Endothelial cell of umbilical vein (primary cell): ENCODE measurements around the gene ERBB4. TPM values are rescaled to one million over a fixed set of nuclear protein-coding genes. Genes with fewer than 3 reads are reported as not detected.

Experiments
- BruUV-seq: library from RNA; stranded (reverse); fragments of 400-500 nt; replicated peaks from 2 replicates; lab custom pipeline; 2021; lab: Mats Ljungman, UMichigan
- CTCF ChIA-PET: fragments of 300-600, 350-600 bp; sonication (Branson Sonifier 250); formaldehyde crosslinking; loops from one replicate; lab custom pipeline; 2021; ENCODE audit warnings: antibody characterized with exemption, inconsistent platforms; lab: Charles Lee
- POLR2A ChIA-PET: fragments of 300-600, 350-600 bp; sonication (Branson Sonifier 250); formaldehyde crosslinking; loops from one replicate; lab custom pipeline; 2021; ENCODE audit warnings: antibody characterized with exemption, inconsistent platforms; lab: Charles Lee
- DNase-seq: peaks from one replicate; pipeline ENCODE4 v3.0.0-alpha.2; 2011; ENCODE audit warnings: low read depth, low spot score
- FAIRE-seq: peaks from 2 replicates; lab custom pipeline; 2011; peaks lifted over from hg19 to GRCh38; lab: Jason Lieb, UNC
- H2AFZ ChIP-seq: 2 replicates; pipeline ENCODE4 v1.6.0; 2012; ENCODE audit warnings: low read depth, low read length, control low read depth, inconsistent platforms
- H3K27ac ChIP-seq: 2 replicates; pipeline ENCODE4 v1.5.1; 2011; ENCODE audit warnings: low read depth, mild to moderate bottlenecking, control low read depth, low read length, moderate library complexity; ENCODE audit not compliant: insufficient read depth
- H3K27me3 ChIP-seq, 2 experiments: 2 replicates each; pipeline versions ENCODE4 v1.6.0 to v1.6.1; 2011; ENCODE audit warnings: low read length in 2 of 2, mixed read lengths in 1 of 2; ENCODE audit not compliant: control insufficient read depth in 2 of 2, insufficient read depth in 2 of 2
- H3K36me3 ChIP-seq, 2 experiments: 2 replicates in 1 of 2; 3 replicates in 1 of 2; pipeline ENCODE4 v1.5.1; 2011; ENCODE audit warnings: low read length in 2 of 2, mild to moderate bottlenecking in 1 of 2, moderate library complexity in 1 of 2; ENCODE audit not compliant: control insufficient read depth in 2 of 2, insufficient read depth in 2 of 2; ENCODE audit errors: extremely low read depth in 1 of 2
- H3K4me1 ChIP-seq: 3 replicates; pipeline ENCODE4 v1.5.1; 2011; ENCODE audit warnings: mild to moderate bottlenecking, low read length; ENCODE audit not compliant: control insufficient read depth, insufficient read depth; ENCODE audit errors: extremely low read depth
- H3K4me2 ChIP-seq: 2 replicates; pipeline ENCODE4 v1.6.1; 2011; ENCODE audit warnings: low read length, control low read depth, mixed read lengths; ENCODE audit not compliant: insufficient read depth
- H3K4me3 ChIP-seq, 3 experiments: fragments of 200-600 bp in 1 of 3; sonication (generic), shearing (Covaris generic) in 1 of 3; replicated peaks in 1 of 3; 2 replicates each; pipeline ENCODE4 v1.5.1; 2011 to 2016; ENCODE audit warnings: control low read depth in 3 of 3, low read length in 3 of 3, mild to moderate bottlenecking in 2 of 3, inconsistent platforms in 1 of 3, low read depth in 1 of 3, moderate library complexity in 1 of 3; ENCODE audit not compliant: insufficient read depth in 1 of 3
- H3K79me2 ChIP-seq: 2 replicates; pipeline ENCODE4 v1.6.0; 2012; ENCODE audit warnings: low read length, inconsistent platforms; ENCODE audit not compliant: control insufficient read depth, insufficient read depth
- H3K9ac ChIP-seq: replicated peaks from 2 replicates; pipeline ENCODE3; 2011; ENCODE audit warnings: low read length, control low read depth; ENCODE audit not compliant: insufficient read depth; ENCODE audit errors: extremely low read depth
- H3K9me1 ChIP-seq: replicated peaks from 3 replicates; pipeline ENCODE4 v1.6.0; 2011; ENCODE audit warnings: mild to moderate bottlenecking, low read length; ENCODE audit not compliant: control insufficient read depth, insufficient read depth; ENCODE audit errors: extremely low read depth
- H3K9me3 ChIP-seq: replicated peaks from 2 replicates; pipeline ENCODE4 v1.5.1; 2012; ENCODE audit warnings: low read length, inconsistent platforms; ENCODE audit not compliant: control insufficient read depth, insufficient read depth
- H4K20me1 ChIP-seq: replicated peaks from 2 replicates; pipeline ENCODE3; 2011; ENCODE audit warnings: mild to moderate bottlenecking, low read length; ENCODE audit not compliant: control insufficient read depth, insufficient read depth; ENCODE audit errors: extremely low read depth
- CTCF ChIP-seq, 2 donors: IDR thresholded peaks; 1 replicate in 1 of 2; 2 replicates in 1 of 2; pipeline ENCODE4 v1.5.1; 2011; ENCODE audit warnings: low read length in 2 of 2, mild to moderate bottlenecking in 2 of 2, moderate library complexity in 2 of 2, control low read depth in 1 of 2, inconsistent platforms in 1 of 2, low read depth in 1 of 2; ENCODE audit not compliant: insufficient read depth in 1 of 2; ENCODE audit errors: extremely low read depth in 1 of 2
- JUN ChIP-seq: IDR thresholded peaks from 2 replicates; pipeline ENCODE4 v1.6.1; 2011; ENCODE audit warnings: borderline replicate concordance, low read depth; ENCODE audit not compliant: insufficient read length, insufficient read depth
- POLR2AphosphoS5 ChIP-seq: IDR thresholded peaks from 2 replicates; pipeline ENCODE4 v1.6.1; 2012; ENCODE audit warnings: low read depth, mild to moderate bottlenecking, control low read depth, low read length, moderate library complexity; ENCODE audit not compliant: insufficient read depth
- dilution Hi-C: fragments of 300-500 bp; cut with MboI; formaldehyde crosslinking; loops from one replicate; pipeline ENCODE4 v1.15.0; 2019; ENCODE audit warnings: low sequenced_read_pairs; ENCODE audit not compliant: extremely low pct_ligation_motif_present
- intact Hi-C: fragments of 100-400 bp; cut with micrococcal nuclease; formaldehyde crosslinking; loops from one replicate; pipeline ENCODE4 v1.10.0; 2022
- polyA plus RNA-seq, 4 experiments: library from polyadenylated mRNA; depleted of rRNA in 3 of 4; stranded (reverse) in 3 of 4; unstranded in 1 of 4; fragments of >200 nt; gene quantifications; 2 replicates each; pipeline versions ENCODE4 v1.2.1 to v1.2.3, GENCODE V29; 2011 to 2012; ENCODE audit warnings: missing spikeins in 1 of 4
- total RNA-seq: library from RNA; stranded (reverse); gene quantifications from 2 replicates; pipeline ENCODE4 v1.2.3, GENCODE V29; 2021

ERBB4 gene
- total and polyA plus RNA-seq, 2 donors (not counting 3 experiments of a cell fraction or from before 2014, with no cell fraction given), result 0.01 to 0.27 TPM

DNA sequence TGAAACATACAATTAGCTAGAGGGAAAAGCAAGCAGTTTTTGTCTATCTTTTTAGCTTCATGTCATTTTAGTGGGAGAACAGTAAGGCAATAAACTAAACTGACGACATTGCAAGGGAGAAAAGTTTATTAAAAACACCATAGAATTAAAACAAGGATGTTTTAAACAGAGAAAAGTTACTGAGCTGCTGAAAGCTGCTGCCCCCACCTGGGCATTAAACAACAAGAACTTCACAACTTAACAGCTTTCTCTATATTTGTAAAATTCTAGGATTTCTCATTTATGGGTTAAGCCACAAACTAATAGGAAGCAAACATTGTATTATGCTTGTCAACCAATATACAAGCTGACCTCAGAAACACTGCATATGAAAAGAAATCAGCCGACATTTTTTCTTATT, 289.2 kb downstream of the ERBB4 start:
- intact Hi-C loops, result loop anchor here (1.0 to 2.0 kb wide), 5 partner anchors 101 to 504 kb away; no protein-coding TSS in a partner anchor

More for the DNA sequence above, 289.2 kb downstream of the ERBB4 start:
- ChIA-PET CTCF (interaction anchor here (0.7 to 4.1 kb wide), 51 partner anchors 10 to 794 kb away, joined by 3 to 101 read pairs (median 4); no protein-coding TSS in a partner anchor), POLR2A (no interaction called here)
- dilution Hi-C loops, result no loop called here
- H2AFZ ChIP-seq, result no peak overlapping the region
- H3K4me3 ChIP-seq, result no peak overlapping the region
- no peak overlapping the region for H3K27ac ChIP-seq
- H3K27me3 ChIP-seq, result no peaks in the 10 kb centered on the region
- H3K36me3 ChIP-seq, result no peaks in the 10 kb centered on the region
- FAIRE-seq (peak; percentile 49), DNase-seq (peak; percentile 46)
- TF ChIP-seq POLR2AphosphoS5 (no peak), CTCF (IDR thresholded peaks at IDR 0.05; ENCODE audit: extremely low read depth in 1 of 2, insufficient read depth in 1 of 2, low read depth in 1 of 2, low read length in 2 of 2) (peak; percentile 23 to 41), JUN (no peak)
- no peaks in the 10 kb centered on the region for H3K9me3 ChIP-seq
- H4K20me1 ChIP-seq, result no peaks in the 10 kb centered on the region
- H3K4me2 ChIP-seq, result no peak overlapping the region
- H3K4me1 ChIP-seq, result no peaks in the 10 kb centered on the region
- H3K9ac ChIP-seq, result no peak overlapping the region
- H3K79me2 ChIP-seq, result no peaks in the 10 kb centered on the region
- no peaks in the 10 kb centered on the region for H3K9me1 ChIP-seq
- BruUV-seq, result no TSS peak
